Right lung (tissue), 5 donors: ENCODE measurements around the gene COLQ. TPM values are rescaled to one million over a fixed set of nuclear protein-coding genes. Genes with fewer than 3 reads are reported as not detected.

Source experiments
- DNase-seq, 2 donors: peaks; one replicate each; pipeline ENCODE4 v3.0.0-alpha.2; 2013
- polyA plus RNA-seq, 5 donors: library from polyadenylated mRNA; unstranded; fragments of 120-200 nt; gene quantifications; one replicate each; pipeline versions ENCODE4 v1.2.1 to v1.2.3, GENCODE V29; 2013; ENCODE audit warnings: inconsistent platforms in 1 of 5, low replicate concordance in 1 of 5; ENCODE audit not compliant: insufficient read length in 5 of 5, insufficient read depth in 1 of 5

Gene COLQ
- polyA plus RNA-seq, 5 donors, result 7.4 to 12.7 (median 9.0) TPM

DNA sequence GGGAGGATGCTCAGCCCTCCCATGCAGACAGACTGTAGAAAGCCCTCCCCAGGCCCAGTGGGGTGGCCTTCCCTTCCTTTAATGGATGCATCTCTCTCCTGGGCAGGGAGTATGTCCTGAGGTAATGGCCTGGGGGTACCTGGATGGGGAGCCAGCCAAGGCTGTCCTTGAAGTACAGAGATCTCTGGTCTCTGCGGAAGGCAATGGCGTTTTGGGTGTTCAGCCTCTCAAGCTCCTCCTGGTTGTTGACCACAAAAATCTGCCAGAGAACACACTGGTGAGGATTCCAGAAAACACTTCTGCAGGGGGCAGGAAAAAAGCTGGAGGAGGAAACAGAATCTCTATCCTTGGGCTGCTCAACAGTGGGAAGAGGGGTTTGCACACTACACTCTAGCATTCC, 65.2 kb downstream of the COLQ start:
- no peak for DNase-seq

DNA sequence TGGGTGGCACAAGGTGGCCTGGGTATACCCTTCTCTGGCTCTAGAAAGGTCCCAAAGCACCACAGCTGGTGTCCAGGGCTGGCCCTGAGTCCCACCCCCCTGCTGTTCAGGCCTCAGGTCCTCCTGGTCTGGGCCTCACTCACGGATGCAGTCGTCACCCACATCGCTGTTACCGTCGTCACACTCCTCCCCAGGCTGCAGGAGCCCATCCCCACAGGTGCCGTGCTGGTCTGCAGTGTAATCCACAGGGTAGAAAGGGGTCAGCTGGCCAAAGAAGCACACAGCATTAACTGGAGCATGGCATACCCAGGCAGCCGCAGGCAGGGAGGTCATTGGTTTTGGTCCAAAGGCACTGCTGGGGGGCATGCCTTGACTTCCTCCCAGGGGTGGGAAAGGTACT, 65.8 kb downstream of the COLQ start:
- no peak for DNase-seq

DNA sequence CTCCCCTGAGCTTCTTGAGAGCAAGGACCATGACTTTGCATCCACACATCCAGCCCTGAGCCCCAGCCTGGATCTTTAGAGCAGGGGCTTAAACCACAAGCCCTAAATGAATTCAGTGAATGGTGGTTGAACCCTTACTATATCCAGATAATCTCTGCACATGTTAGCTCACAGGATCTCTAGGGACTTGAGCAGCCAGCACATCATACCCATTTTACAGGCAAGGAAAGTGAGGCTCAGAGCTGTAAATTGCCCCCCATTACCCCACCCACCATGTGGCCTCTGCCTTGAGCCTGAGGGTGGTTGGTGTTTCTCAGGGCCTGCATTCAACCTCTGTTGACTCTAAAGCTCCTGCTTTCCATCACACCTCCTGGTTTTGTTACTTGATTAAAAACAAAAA, 66.5 kb downstream of the COLQ start:
- no peak for DNase-seq

GRCh38 chr3:15453991-15454625, 67.4 kb downstream of the COLQ start:
- DNase-seq, result no peak

- no peak for DNase-seq
Measured at GRCh38 chr3:15453501-15453900, 68.0 kb downstream of the COLQ start.

GRCh38 chr3:15452961-15453360, 68.5 kb downstream of the COLQ start:
- no peak for DNase-seq

GRCh38 chr3:15452156-15452555, 69.3 kb downstream of the COLQ start:
- no peak for DNase-seq

GRCh38 chr3:15451216-15452113, 70.0 kb downstream of the COLQ start:
- no peak for DNase-seq

DNA sequence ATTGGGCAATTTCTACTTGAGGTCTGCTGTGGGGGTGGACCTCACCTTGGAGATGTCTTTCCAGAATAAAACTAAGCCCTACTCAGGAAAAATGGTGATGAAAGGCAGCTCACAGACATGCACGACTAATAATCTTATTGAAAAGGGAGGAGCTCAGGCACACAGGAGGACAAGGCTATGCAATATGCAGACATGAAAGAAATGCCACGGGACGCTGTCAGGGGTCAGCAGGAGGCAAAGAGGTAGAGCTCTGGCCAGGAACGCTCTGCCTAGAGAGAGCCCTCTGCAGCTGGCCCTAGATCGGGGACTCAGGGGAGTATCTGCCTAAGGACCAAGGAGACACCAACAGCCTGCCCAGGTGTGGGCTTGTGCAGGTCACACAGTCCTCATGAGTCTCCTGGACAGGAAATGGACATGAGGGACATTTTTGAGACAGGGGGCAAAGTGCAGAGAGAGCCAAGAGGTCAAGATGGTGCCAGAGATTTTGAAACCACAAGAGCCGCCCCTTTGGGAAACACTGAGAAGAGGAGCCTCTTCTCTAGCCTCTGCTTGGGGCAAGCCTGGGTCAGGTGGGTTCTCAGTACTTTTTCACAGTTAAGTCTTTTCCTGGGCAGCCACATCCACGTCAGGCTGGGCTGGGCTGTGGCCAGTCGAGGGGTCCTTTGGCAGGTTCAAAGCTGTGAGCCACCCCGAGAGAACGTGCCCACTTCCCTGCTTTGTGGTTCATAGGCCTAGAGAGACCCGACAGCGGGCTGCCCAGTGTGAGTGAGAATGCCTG, 70.9 kb downstream of the COLQ start:
- DNase-seq, result no peak

- DNase-seq, result no peak
Measured at GRCh38 chr3:15449489-15450224, 71.8 kb downstream of the COLQ start.

- no peak for DNase-seq
Measured at GRCh38 chr3:15443826-15444524, 77.5 kb downstream of the COLQ start.

DNA sequence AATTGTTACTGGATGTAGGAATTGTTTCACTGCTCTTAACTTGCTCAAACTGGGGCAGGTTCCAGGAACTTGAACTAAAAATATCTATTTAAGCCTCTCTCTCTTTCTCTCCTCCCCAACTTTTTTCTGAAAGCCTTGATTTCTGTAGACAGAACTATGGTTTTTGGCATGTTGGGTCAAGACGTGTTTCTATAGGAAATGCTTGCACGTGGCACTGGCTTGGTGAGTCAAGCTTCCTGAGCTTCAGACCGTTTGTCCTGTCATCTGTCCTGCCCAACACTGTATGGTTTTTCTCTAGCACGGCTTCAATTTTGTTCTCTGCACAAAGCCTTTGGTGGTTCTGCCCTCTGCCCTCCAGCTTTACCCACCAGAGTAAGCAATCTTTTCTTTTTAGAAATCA, 80.6 kb downstream of the COLQ start:
- no peak for DNase-seq

DNA sequence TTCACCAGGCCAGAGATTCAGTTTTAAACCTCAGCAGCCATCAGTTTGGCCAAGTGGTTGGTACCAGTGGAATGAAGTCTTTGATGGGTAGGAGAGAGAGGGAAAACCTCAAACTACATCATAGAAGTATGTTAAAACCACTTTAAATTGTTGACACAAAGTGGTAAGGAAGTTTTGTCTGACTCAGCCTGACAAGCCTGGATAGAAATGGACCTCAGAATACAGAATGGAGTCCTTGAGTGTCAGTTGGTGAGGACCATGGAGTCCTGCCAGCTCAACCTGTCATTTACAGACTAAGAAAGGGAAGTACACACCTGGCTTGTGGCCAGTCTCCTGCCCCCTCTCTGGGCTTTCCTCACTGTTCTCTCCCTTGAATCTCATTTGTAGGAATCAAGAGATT, 82.0 kb downstream of the COLQ start:
- DNase-seq, result no peak

GRCh38 chr3:15438983-15439382, 82.5 kb downstream of the COLQ start:
- DNase-seq, result no peak

GRCh38 chr3:15436246-15436645, 85.3 kb downstream of the COLQ start:
- DNase-seq, result no peak

GRCh38 chr3:15434756-15435155, 86.8 kb downstream of the COLQ start:
- DNase-seq, result no peak

GRCh38 chr3:15433531-15433930, 88.0 kb downstream of the COLQ start:
- no peak for DNase-seq

DNA sequence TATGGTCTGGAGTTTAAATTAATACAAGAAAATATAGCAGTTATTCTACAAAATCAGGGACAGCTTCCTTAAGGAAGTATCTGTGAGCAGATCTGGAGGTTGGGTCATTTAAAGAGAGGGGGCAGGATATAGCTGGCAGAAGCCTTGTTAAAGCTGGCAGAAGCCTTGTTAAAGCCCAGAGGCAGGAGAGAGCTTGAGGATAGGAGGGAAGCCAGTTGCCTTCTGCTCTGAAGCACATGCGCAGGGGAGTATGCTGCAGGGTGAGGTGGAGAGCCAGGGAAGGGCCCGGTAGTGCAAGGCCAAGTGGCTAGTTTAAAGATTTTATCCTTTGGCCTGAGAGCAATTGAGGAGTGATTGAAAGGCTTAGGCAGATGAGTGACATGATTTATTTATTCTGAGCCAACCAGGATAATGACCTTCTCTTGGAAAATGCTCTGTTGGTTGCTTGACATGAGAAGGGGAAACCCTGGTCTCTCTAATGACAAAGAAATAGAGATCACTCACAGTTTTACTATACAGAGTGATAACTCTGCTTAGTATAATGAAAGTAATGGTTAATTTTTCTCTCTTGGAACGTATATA, 90.2 kb downstream of the COLQ start:
- DNase-seq, result no peak

- DNase-seq, result no peak
Measured at GRCh38 chr3:15430624-15431023, 90.9 kb downstream of the COLQ start.

DNA sequence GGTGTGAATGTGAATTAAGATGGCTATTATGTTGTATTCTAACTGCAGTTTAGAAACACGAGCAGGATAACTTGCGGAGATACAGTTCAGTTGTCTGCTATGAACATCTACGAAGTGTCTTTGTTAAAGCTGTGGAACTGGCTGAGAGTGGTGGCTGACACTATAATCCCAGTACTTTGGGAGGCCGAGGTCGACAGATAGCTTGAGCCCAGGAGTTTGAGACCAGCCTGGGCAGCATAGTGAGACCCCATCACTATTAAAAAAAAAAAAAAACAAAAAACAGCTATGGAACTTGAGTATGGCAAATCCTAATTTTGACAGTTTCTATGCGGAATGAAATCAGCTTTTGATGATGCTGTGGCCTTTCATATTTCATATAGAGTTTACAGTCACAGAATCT, 92.4 kb downstream of the COLQ start:
- no peak for DNase-seq

GRCh38 chr3:15428539-15428938, 93.0 kb downstream of the COLQ start:
- DNase-seq, result no peak
